H1 (cell line): ENCODE data around the gene APLP1. TPM values are rescaled to one million over a fixed set of nuclear protein-coding genes. Genes with fewer than 3 reads are reported as not detected.

Experiments
- CHD1 ChIP-seq: IDR thresholded peaks from 2 replicates; pipeline ENCODE4 v1.6.1; 2012; ENCODE audit warnings: low read depth, low read length, improper control_type of control experiment
- SP2 ChIP-seq: IDR thresholded peaks from 2 replicates; pipeline ENCODE4 v1.6.1; 2012; ENCODE audit warnings: mild to moderate bottlenecking, low read length, inconsistent platforms
- polyA plus RNA-seq, 7 experiments: library from polyadenylated mRNA; depleted of rRNA in 3 of 7; stranded (reverse) in 5 of 7; unstranded in 2 of 7; fragments of >200 nt in 5 of 7; fragments of 200-250 nt in 2 of 7; gene quantifications; 1 replicate in 5 of 7; 2 replicates in 1 of 7; 4 replicates in 1 of 7; pipeline versions ENCODE4 v1.2.1 to v1.2.3, GENCODE V29; 2011 to 2013; ENCODE audit warnings: missing spikeins in 2 of 7, mixed read lengths in 2 of 7
- total RNA-seq: library from RNA; stranded (reverse); fragmentation: NEBNext Ultra II Directional; extraction: Animal tissue kit (Norgen Biotek cat#: 25700); gene quantifications from 2 replicates; pipeline ENCODE4 v1.2.1, GENCODE V29; 2021

The APLP1 gene
- total and polyA plus RNA-seq, 2 of the 8 experiments (the other 6 are each of a cell fraction or from before 2014, with no cell fraction given): 19.9 to 22.0 TPM

- TF ChIP-seq SP2: no peak
- no peak for TF ChIP-seq CHD1
These were observed 43.4 kb downstream of the APLP1 start (continued) for GRCh38 chr19:35911790-35912189.
